IPS DF 4.7 (cell line): ENCODE data around the gene GPRC5A.

Experiments
- DNase-seq: peaks from one replicate; pipeline ENCODE4 v3.0.0-alpha.2; 2013; ENCODE audit warnings: low spot score; ENCODE audit errors: extremely low read depth

GPRC5A gene

GRCh38 chr12:12939888-12940287 lies 48.5 kb downstream of the GPRC5A start:
- DNase-seq = no peak

- no peak for DNase-seq
These were observed 50.3 kb downstream of the GPRC5A start for GRCh38 chr12:12941450-12942350.

GRCh38 chr12:12943586-12944260 lies 52.4 kb downstream of the GPRC5A start:
- DNase-seq = no peak

- DNase-seq = no peak
These were observed 54.2 kb downstream of the GPRC5A start for GRCh38 chr12:12945591-12945990.

GRCh38 chr12:12946686-12947355 lies 55.5 kb downstream of the GPRC5A start:
- no peak for DNase-seq

GRCh38 chr12:12947902-12948301 lies 56.5 kb downstream of the GPRC5A start:
- DNase-seq = no peak

GRCh38 chr12:12951504-12951903 lies 60.1 kb downstream of the GPRC5A start:
- DNase-seq = no peak

GRCh38 chr12:12952036-12952435 lies 60.7 kb downstream of the GPRC5A start, which contains the start of gene GPRC5D:
TSS of gene GPRC5D (minus strand) at chr12:12952170. CDS start at chr12:12950384, 1,786 bp downstream.
- DNase-seq = no peak

GRCh38 chr12:12954356-12954755 lies 63.0 kb downstream of the GPRC5A start:
- no peak for DNase-seq

- DNase-seq = no peak
These were observed 63.7 kb downstream of the GPRC5A start for GRCh38 chr12:12954878-12955625.

- DNase-seq = no peak
These were observed 67.5 kb downstream of the GPRC5A start for GRCh38 chr12:12958886-12959285.

GRCh38 chr12:12960639-12961209 lies 69.4 kb downstream of the GPRC5A start:
- DNase-seq = no peak

- no peak for DNase-seq
These were observed 72.9 kb downstream of the GPRC5A start for GRCh38 chr12:12964255-12964654.

GRCh38 chr12:12965836-12966235 lies 74.5 kb downstream of the GPRC5A start:
- DNase-seq = no peak
